Measurements from ENCODE around the gene ANGPTL8. TPM values are rescaled to one million over a fixed set of nuclear protein-coding genes. Genes with fewer than 3 reads are reported as not detected.

The ANGPTL8 gene
- total and polyA plus RNA-seq, 2 of the 4 experiments (the other 2 are of a cell fraction), result not detected

GRCh38 chr19:11225815-11226214 lies 13.6 kb upstream of the ANGPTL8 start:
- Histone ChIP-seq H2AFZ (replicated peaks; ENCODE audit: low read length, poor library complexity) (no peak overlapping the region), H3K56ac (ENCODE audit: extremely low read depth, insufficient read depth, low read length) (no peak overlapping the region), H2BK120ac (ENCODE audit: low read depth, low read length) (no peak overlapping the region), H2BK20ac (ENCODE audit: low read depth, low read length) (no peak overlapping the region), H3K18ac (ENCODE audit: low read depth, low read length) (no peak overlapping the region), H2BK5ac (ENCODE audit: low read depth, low read length, poor library complexity, severe bottlenecking) (no peak overlapping the region), H4K8ac (ENCODE audit: low read depth in 2 of 2, low read length in 2 of 2) (no peak overlapping the region), H3K9me3 (ENCODE audit: control insufficient read depth, insufficient read depth, low read length) (peaks cover 11% of the 10 kb centered on the region), H4K5ac (ENCODE audit: low read depth, low read length) (no peak overlapping the region), H2AK5ac (ENCODE audit: low read depth, low read length) (no peak overlapping the region), H3K4me2 (ENCODE audit: low read depth, low read length) (no peak overlapping the region), H3K4me3 (ENCODE audit: insufficient read depth, low read depth, low read length) (no peak overlapping the region), H4K91ac (ENCODE audit: insufficient read depth, low read depth, low read length) (no peak overlapping the region), H2AK9ac (replicated peaks; ENCODE audit: low read depth, low read length, poor library complexity) (no peak overlapping the region), H3K9ac (ENCODE audit: low read depth, low read length) (no peak overlapping the region), H3K27ac (ENCODE audit: insufficient read depth, low read length) (no peak overlapping the region), H3K4me1 (ENCODE audit: control insufficient read depth, insufficient read depth, low read length) (no peaks in the 10 kb centered on the region), H3K14ac (replicated peaks; ENCODE audit: low read depth, low read length) (no peak overlapping the region), H3K23ac (ENCODE audit: low read depth, low read length) (no peak overlapping the region), H3K79me1 (ENCODE audit: low read depth in 1 of 2, low read length in 2 of 2) (no peaks in the 10 kb centered on the region), H4K20me1 (ENCODE audit: insufficient read depth, low read length) (no peaks in the 10 kb centered on the region), H3K27me3 (ENCODE audit: control insufficient read depth, insufficient read depth, low read length) (no peaks in the 10 kb centered on the region), H3K9me1 (ENCODE audit: insufficient read depth, low read length) (peaks cover 6% of the 10 kb centered on the region; the same call in 1 of the 2 replicates), H2BK15ac (ENCODE audit: low read depth, low read length) (no peak overlapping the region), H3K4ac (ENCODE audit: low read depth, low read length) (no peak overlapping the region), H3K36me3 (ENCODE audit: control insufficient read depth, insufficient read depth, low read length) (peaks cover 33% of the 10 kb centered on the region)
- in situ Hi-C loops (cut with MboI; ENCODE audit: low sequenced_read_pairs), result no loop called here
- no peak for ATAC-seq (ENCODE audit: low read depth)
- ChIA-PET POLR2A (ENCODE audit: unreplicated experiment) (interaction anchor here (0.7 kb wide), 1 partner anchor 303 kb away, joined by 13 read pairs; the partner anchor contains the start of gene ECSIT), CTCF (no interaction called here)
- dilution Hi-C loops (cut with HindIII; ENCODE audit: low sequenced_read_pairs, unreplicated experiment), result no loop called here
- intact Hi-C loops (cut with micrococcal nuclease), result no loop called here
- no TSS peak for BruUV-seq (replicated peaks)
- whole genome bisulfite sequencing, 2 experiments (ENCODE audit: extremely low coverage in 2 of 2, insufficient read length in 1 of 2), result no CpG with 5 or more reads among the region's 3 CpGs
- DNase-seq, result no peak
- TF ChIP-seq MAFK (IDR thresholded peaks at IDR 0.05; ENCODE audit: low read depth, low read length) (no peak), BHLHE40 (IDR thresholded peaks at IDR 0.05; ENCODE audit: low read depth, low read length) (no peak), RFX5 (IDR thresholded peaks at IDR 0.05; ENCODE audit: low read depth, low read length) (no peak), FOS (IDR thresholded peaks at IDR 0.05; ENCODE audit: low read depth, low read length) (no peak), POLR2A (IDR thresholded peaks at IDR 0.05; ENCODE audit: low read depth, low read length) (no peak), MAZ (IDR thresholded peaks at IDR 0.05; ENCODE audit: borderline replicate concordance, low read depth, low read length) (no peak), CHD1 (IDR thresholded peaks at IDR 0.05; ENCODE audit: low read depth, low read length) (no peak), MXI1 (IDR thresholded peaks at IDR 0.05; ENCODE audit: borderline replicate concordance, low read depth, low read length) (no peak), ELK1 (IDR thresholded peaks at IDR 0.05; ENCODE audit: borderline replicate concordance, low read depth, low read length) (no peak), SMC3 (IDR thresholded peaks at IDR 0.05; ENCODE audit: low read depth, low read length) (no peak), RAD21 (IDR thresholded peaks at IDR 0.05; ENCODE audit: low read length) (no peak), RCOR1 (IDR thresholded peaks at IDR 0.05; ENCODE audit: insufficient replicate concordance, low read length) (no peak)

Measured in IMR-90 (cell line).